ENCODE results near the gene PTK6.

PTK6 gene

DNA sequence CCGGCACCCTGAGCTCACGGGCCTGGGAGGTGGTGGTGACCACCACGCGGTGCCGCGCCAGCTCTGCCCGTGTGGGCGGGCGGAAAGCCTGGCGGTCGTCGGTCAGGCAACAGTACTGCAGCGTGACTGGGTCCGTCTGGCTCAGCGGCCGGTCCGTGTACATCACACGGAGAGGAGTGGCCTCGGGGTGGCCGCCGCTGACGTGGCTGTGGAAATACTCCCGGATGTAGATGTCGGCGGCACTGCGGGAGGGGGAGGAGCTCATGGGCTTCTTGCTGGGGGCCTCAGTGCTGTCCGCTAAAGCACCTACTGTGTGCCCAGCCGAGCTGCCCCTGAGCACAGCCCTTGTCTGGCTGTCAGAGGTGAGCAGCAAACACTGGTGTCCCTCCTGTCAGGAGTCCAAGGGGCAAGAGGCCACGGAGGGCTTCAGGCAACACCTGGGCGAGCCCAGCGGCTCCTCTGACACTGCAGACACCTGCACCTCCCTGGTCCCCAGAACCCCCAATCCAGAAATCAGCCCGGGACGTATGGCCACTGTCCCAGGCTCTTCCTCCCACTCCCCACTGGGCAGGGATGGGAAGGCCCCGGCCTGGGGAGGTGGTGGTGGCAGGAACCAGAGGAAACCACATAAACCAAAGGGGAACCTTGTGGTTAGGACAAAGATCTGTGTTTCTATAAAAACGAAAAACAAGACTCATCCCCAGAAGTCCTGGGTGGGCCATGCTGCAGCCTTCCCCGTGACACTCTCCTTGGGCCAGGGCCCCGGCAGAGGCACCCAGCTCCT lies 30.4 kb upstream of the PTK6 start:
- peak overlapping the region; percentile 15 for H3K27ac ChIP-seq (replicated peaks)
- TF ChIP-seq SPI1 (IDR thresholded peaks at IDR 0.05; ENCODE audit: borderline replicate concordance, low read depth) = peak; percentile 35; the same call in 1 of the 2 replicates
- no peak for TF ChIP-seq REST (IDR thresholded peaks at IDR 0.05; ENCODE audit: insufficient replicate concordance, low read depth)
- peak; percentile 90 for TF ChIP-seq POLR2AphosphoS5 (IDR thresholded peaks at IDR 0.05; ENCODE audit: low read depth)
- H3K27me3 ChIP-seq (ENCODE audit: insufficient read depth, poor library complexity, severe bottlenecking) = peaks cover 34% of the 10 kb centered on the region
- no peak overlapping the region for H3K4me3 ChIP-seq (replicated peaks; ENCODE audit: insufficient read depth, low read length)
- DNase-seq (ENCODE audit: low read depth in 1 of 2, low spot score in 1 of 2) = peak in 1 of 2 experiments; percentile 80

DNA sequence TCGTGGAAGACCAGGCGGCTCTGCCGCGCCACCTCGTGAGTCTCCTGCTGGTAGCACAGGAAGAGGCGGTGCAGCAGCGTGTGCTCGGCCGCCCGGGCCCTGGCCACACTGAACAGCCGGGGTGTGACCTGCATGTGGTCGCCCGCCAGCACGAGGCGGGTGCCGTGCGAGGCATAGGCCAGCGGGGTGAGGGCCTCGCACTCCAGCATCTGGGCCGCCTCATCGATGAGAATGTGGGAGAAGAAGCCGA lies 29.9 kb upstream of the PTK6 start:
- H3K27ac ChIP-seq (replicated peaks) = no peak overlapping the region
- peaks cover 29% of the 10 kb centered on the region for H3K27me3 ChIP-seq (ENCODE audit: insufficient read depth, poor library complexity, severe bottlenecking)
- TF ChIP-seq, protein P1, sequence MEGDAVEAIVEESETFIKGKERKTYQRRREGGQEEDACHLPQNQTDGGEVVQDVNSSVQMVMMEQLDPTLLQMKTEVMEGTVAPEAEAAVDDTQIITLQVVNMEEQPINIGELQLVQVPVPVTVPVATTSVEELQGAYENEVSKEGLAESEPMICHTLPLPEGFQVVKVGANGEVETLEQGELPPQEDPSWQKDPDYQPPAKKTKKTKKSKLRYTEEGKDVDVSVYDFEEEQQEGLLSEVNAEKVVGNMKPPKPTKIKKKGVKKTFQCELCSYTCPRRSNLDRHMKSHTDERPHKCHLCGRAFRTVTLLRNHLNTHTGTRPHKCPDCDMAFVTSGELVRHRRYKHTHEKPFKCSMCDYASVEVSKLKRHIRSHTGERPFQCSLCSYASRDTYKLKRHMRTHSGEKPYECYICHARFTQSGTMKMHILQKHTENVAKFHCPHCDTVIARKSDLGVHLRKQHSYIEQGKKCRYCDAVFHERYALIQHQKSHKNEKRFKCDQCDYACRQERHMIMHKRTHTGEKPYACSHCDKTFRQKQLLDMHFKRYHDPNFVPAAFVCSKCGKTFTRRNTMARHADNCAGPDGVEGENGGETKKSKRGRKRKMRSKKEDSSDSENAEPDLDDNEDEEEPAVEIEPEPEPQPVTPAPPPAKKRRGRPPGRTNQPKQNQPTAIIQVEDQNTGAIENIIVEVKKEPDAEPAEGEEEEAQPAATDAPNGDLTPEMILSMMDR (IDR thresholded peaks at IDR 0.05; ENCODE audit: insufficient read depth, low read length) = peak; percentile 19
- 0 out of 2 replicates have a peak, but pooled peaks have one; percentile 2 for TF ChIP-seq POLR2AphosphoS5 (IDR thresholded peaks at IDR 0.05; ENCODE audit: low read depth)
- no peak for TF ChIP-seq REST (IDR thresholded peaks at IDR 0.05; ENCODE audit: insufficient replicate concordance, low read depth)
- H3K4me3 ChIP-seq (replicated peaks; ENCODE audit: insufficient read depth, low read length) = no peak overlapping the region
- DNase-seq (ENCODE audit: low read depth in 1 of 2, low spot score in 1 of 2) = peak in 1 of 2 experiments; percentile 66

DNA sequence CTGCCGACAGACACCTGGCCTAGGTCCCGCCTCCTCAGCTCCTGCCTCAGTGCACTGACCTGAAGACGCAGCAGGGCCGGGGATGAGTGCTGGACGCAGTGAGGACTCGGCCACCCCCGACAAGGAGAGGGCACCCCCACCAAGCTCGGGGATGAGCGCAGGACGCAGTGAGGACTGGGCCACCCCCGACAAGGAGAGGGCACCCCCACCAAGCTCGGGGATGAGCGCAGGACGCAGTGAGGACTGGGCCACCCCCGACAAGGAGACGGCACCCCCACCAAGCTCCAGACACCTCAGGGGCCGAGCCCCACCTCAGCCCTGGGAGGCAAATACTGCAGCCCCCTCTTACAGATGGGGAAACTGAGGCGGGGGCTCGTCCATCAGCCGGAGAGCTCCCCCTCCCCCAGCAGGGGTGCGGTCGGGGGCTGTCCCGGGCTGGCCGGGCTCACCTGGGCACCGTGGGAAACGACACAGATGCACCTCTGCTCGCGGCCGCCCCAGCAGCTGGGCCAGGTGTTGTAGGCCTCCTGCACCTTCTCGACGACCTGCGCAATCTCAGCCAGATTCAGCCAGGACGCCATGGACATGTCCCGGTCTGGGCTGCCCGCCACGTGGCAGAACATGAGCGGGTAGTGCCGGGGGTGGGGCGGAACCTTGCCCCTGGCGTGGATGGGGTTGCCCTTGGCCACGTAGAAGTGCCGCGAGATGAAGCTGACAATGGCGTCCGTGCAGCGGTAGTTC lies 29.4 kb upstream of the PTK6 start:
- H3K4me3 ChIP-seq (replicated peaks; ENCODE audit: insufficient read depth, low read length) = no peak overlapping the region
- peaks cover 28% of the 10 kb centered on the region for H3K27me3 ChIP-seq (ENCODE audit: insufficient read depth, poor library complexity, severe bottlenecking)
- TF ChIP-seq SPI1 (IDR thresholded peaks at IDR 0.05; ENCODE audit: borderline replicate concordance, low read depth) (no peak), REST (IDR thresholded peaks at IDR 0.05; ENCODE audit: insufficient replicate concordance, low read depth) (no peak), POLR2AphosphoS5 (IDR thresholded peaks at IDR 0.05; ENCODE audit: low read depth) (no peak), GABPA (IDR thresholded peaks at IDR 0.05; ENCODE audit: low read depth) (no peak)
- TF ChIP-seq, protein P1 (IDR thresholded peaks at IDR 0.05; ENCODE audit: insufficient read depth, low read length) = no peak
- no peak overlapping the region for H3K27ac ChIP-seq (replicated peaks)
- DNase-seq (ENCODE audit: low read depth in 1 of 2, low spot score in 1 of 2) = no peak
